OCI-LY1 (cell line): Measurements from ENCODE around the gene PCF11.

ENCODE experiments used
- H2AFZ ChIP-seq: fragments of 200-600 bp; sonication (generic), shearing (Covaris generic); 2 replicates; pipeline ENCODE4 v1.6.0; 2014; ENCODE audit warnings: antibody characterized with exemption, mild to moderate bottlenecking, low read length
- H3F3A ChIP-seq: fragments of 200-600 bp; sonication (generic), shearing (Covaris generic); 2 replicates; pipeline ENCODE4 v1.6.0; 2014; ENCODE audit warnings: mild to moderate bottlenecking, antibody characterized with exemption, low read length, moderate library complexity; ENCODE audit not compliant: insufficient read depth
- H3K27ac ChIP-seq: fragments of 200-600 bp; sonication (generic); 2 replicates; pipeline ENCODE4 v1.5.1; 2014; ENCODE audit warnings: low read length, mixed run types, mild to moderate bottlenecking, low read depth; ENCODE audit not compliant: poor library complexity, severe bottlenecking
- H3K27me3 ChIP-seq: fragments of 200-600 bp; sonication (generic); 2 replicates; pipeline ENCODE4 v1.6.0; 2014; ENCODE audit warnings: antibody characterized with exemption, mild to moderate bottlenecking, low read length, moderate library complexity; ENCODE audit not compliant: insufficient read depth
- H3K36me3 ChIP-seq: fragments of 200-600 bp; sonication (generic); 2 replicates; pipeline ENCODE4 v1.6.1; 2014; ENCODE audit warnings: mild to moderate bottlenecking, antibody characterized with exemption, low read length, moderate library complexity, mixed read lengths; ENCODE audit not compliant: insufficient read depth
- H3K4me1 ChIP-seq: fragments of 200-600 bp; sonication (generic); 2 replicates; pipeline ENCODE4 v1.5.1; 2014; ENCODE audit warnings: mild to moderate bottlenecking, low read length, moderate library complexity; ENCODE audit not compliant: insufficient read depth, severe bottlenecking
- H3K4me2 ChIP-seq: fragments of 200-600 bp; sonication (generic), shearing (Covaris generic); 2 replicates; pipeline ENCODE4 v1.6.1; 2014; ENCODE audit warnings: low read length
- H3K4me3 ChIP-seq: fragments of 200-600 bp; sonication (generic); 2 replicates; pipeline ENCODE4 v1.5.1; 2014; ENCODE audit warnings: low read length, low read depth, mild to moderate bottlenecking, mixed read lengths; ENCODE audit not compliant: poor library complexity, severe bottlenecking
- H3K79me2 ChIP-seq: fragments of 200-600 bp; shearing (Covaris generic); 2 replicates; pipeline ENCODE4 v1.6.1; 2016; ENCODE audit warnings: mixed run types, low read length, mixed read lengths; ENCODE audit not compliant: insufficient read depth
- H3K9ac ChIP-seq: fragments of 200-600 bp; sonication (generic), shearing (Covaris generic); 2 replicates; pipeline ENCODE4 v1.6.1; 2014; ENCODE audit warnings: mild to moderate bottlenecking, low read length, mixed read lengths
- H3K9me2 ChIP-seq: fragments of 200-600 bp; sonication (generic), shearing (Covaris generic); 2 replicates; pipeline ENCODE4 v1.6.1; 2014; ENCODE audit warnings: low read depth, mild to moderate bottlenecking, low read length, mixed read lengths
- H3K9me3 ChIP-seq: fragments of 200-600 bp; shearing (Covaris generic); 2 replicates; pipeline ENCODE4 v1.6.1; 2014; ENCODE audit warnings: low read length, mixed read lengths
- H4K20me1 ChIP-seq: fragments of 200-600 bp; sonication (generic), shearing (Covaris generic); 2 replicates; pipeline ENCODE4 v1.6.0; 2016; ENCODE audit warnings: mild to moderate bottlenecking, low read length; ENCODE audit not compliant: insufficient read depth
- CTCF ChIP-seq: fragments of 200-600 bp; sonication (generic), shearing (Covaris generic); IDR thresholded peaks from 2 replicates; pipeline ENCODE4 v1.5.1; 2017; ENCODE audit warnings: mild to moderate bottlenecking, antibody characterized with exemption, low read length, moderate library complexity, mixed read lengths
- EZH2 ChIP-seq: fragments of 200-600 bp; sonication (generic), shearing (Covaris generic); IDR thresholded peaks from 2 replicates; pipeline ENCODE4 v1.8.0; 2017; ENCODE audit warnings: borderline replicate concordance, mixed run types, mild to moderate bottlenecking, antibody characterized with exemption, low read length, moderate library complexity, mixed read lengths

PCF11 gene

GRCh38 chr11:83122766-83123165, 34.2 kb upstream of the PCF11 start:
- Histone ChIP-seq H3K4me3 (no peak overlapping the region), H3K79me2 (no peaks in the 10 kb centered on the region), H3K27ac (no peak overlapping the region), H4K20me1 (no peaks in the 10 kb centered on the region), H3K27me3 (no peaks in the 10 kb centered on the region), H3K4me2 (no peak overlapping the region), H3K9me2 (no peaks in the 10 kb centered on the region), H2AFZ (no peak overlapping the region), H3K36me3 (no peaks in the 10 kb centered on the region), H3K4me1 (peaks cover 34% of the 10 kb centered on the region), H3F3A (no peaks in the 10 kb centered on the region; the same call in 1 of the 2 replicates), H3K9ac (no peak overlapping the region), H3K9me3 (no peaks in the 10 kb centered on the region)
- no peak for TF ChIP-seq CTCF
- no peak for TF ChIP-seq EZH2

GRCh38 chr11:83124636-83125424, 32.1 kb upstream of the PCF11 start:
- Histone ChIP-seq H2AFZ (no peak overlapping the region), H3K4me3 (no peak overlapping the region), H3K4me1 (peaks cover 14% of the 10 kb centered on the region), H3K9me2 (no peaks in the 10 kb centered on the region), H3K9me3 (no peaks in the 10 kb centered on the region), H3K79me2 (no peaks in the 10 kb centered on the region), H3F3A (no peaks in the 10 kb centered on the region; the same call in 1 of the 2 replicates), H3K4me2 (no peak overlapping the region), H3K36me3 (no peaks in the 10 kb centered on the region), H3K27me3 (no peaks in the 10 kb centered on the region), H4K20me1 (no peaks in the 10 kb centered on the region), H3K9ac (no peak overlapping the region), H3K27ac (no peak overlapping the region)
- no peak for TF ChIP-seq CTCF
- TF ChIP-seq EZH2, result no peak

GRCh38 chr11:83125577-83125976, 31.4 kb upstream of the PCF11 start:
- Histone ChIP-seq H4K20me1 (no peaks in the 10 kb centered on the region), H3K36me3 (no peaks in the 10 kb centered on the region), H2AFZ (no peak overlapping the region), H3K9me2 (no peaks in the 10 kb centered on the region), H3K9ac (no peak overlapping the region), H3K27ac (no peak overlapping the region), H3K27me3 (no peaks in the 10 kb centered on the region), H3K4me2 (no peak overlapping the region), H3K4me3 (no peak overlapping the region), H3K79me2 (no peaks in the 10 kb centered on the region), H3F3A (no peaks in the 10 kb centered on the region; the same call in 1 of the 2 replicates), H3K4me1 (peaks cover 6% of the 10 kb centered on the region), H3K9me3 (no peaks in the 10 kb centered on the region)
- TF ChIP-seq CTCF (no peak), EZH2 (no peak)
